Left cardiac atrium (tissue), 4 donors: Measurements from ENCODE around the gene USP26. TPM values are rescaled to one million over a fixed set of nuclear protein-coding genes. Genes with fewer than 3 reads are reported as not detected.
"Not testable (repeated sequence)": the region's sequence is repeated elsewhere in the genome, so short reads cannot be mapped to it uniquely, and the experiment has no call there.

Experiments
- ATAC-seq, 2 donors: fragments of 200-7000 bp; cut with Tn5 transposase; one replicate each; pipeline ENCODE4 v1.9.1; 2020; ENCODE audit warnings: mild to moderate bottlenecking in 2 of 2, moderate library complexity in 2 of 2
- DNase-seq: peaks from one replicate; pipeline ENCODE4 v3.0.0-alpha.2; 2020
- intact Hi-C, 2 donors: fragments of 100-400 bp; cut with DNase I; formaldehyde crosslinking; loops; one replicate each; pipeline versions ENCODE4 v1.14.1 to v1.15.1; 2022 to 2023
- total RNA-seq, 2 donors: library from RNA; stranded (reverse); fragmentation: NEBNext Ultra II Directional; extraction: Animal tissue kit (Norgen Biotek cat#: 25700); gene quantifications; one replicate each; pipeline ENCODE4 v1.2.1, GENCODE V29; 2021
- donor health status: DM: no; HTN: yes; CAD: no.
- donor health status: DM: no; HTN: yes; CAD: no; lungs with severe emphysema.
- donor health status: DM: yes; HTN: yes; CAD: no.
- donor health status: Dilated cardiomyopathy.

USP26 gene
- total RNA-seq, 2 donors from 2014 or later: not detected

DNA sequence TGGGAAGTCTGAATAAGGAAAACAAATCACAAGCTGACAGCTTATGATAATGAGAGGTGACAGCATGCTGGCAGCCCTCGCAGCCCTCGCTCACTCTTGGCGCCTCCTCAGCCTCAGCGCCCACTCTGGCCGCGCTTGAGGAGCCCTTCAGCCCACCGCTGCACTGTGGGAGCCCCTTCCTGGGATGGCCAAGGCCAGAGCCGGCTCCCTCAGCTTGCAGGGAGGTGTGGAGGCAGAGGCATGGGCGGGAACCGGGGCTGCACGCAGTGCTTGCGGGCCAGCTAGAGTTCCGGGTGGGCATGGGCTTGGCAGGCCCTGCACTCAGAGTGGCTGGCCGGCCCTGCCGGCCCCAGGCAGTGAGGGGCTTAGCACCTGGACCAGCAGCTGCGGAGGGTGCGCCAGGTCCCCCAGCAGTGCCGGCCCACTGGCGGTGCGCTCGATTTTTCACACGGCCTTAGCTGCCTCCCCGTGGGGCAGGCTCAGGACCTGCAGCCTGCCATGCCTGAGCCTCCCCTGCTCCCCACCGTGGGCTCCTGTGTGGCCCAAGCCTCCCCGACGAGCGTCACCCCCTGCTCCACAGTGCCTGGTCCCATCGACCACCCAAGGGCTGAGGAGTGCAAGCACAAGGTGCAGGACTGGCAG lies 52.6 kb downstream of the USP26 start:
- ATAC-seq, intact Hi-C loops, DNase-seq: not testable (repeated sequence)

DNA sequence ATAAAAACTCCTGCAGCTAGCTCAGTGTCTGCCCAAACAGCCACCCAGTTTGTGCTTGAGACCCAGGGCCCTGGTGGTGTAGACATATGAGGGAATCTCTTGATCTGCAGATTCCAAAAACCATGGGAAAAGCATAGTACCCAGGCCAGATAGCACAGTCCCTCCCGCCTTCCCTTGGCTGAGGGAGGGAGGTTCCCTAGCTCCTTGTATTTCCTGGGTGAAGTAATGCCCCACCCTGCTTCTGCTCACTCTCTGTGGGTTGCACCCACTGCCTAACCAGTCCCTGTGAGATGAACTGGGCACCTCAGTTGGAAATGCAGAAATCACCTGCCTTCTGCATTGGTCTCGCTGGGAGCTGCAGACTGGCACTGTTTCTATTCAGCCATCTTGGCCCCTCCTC lies 54.6 kb downstream of the USP26 start:
- ATAC-seq (no peak), DNase-seq (no peak)
- intact Hi-C loops: no loop called here

DNA sequence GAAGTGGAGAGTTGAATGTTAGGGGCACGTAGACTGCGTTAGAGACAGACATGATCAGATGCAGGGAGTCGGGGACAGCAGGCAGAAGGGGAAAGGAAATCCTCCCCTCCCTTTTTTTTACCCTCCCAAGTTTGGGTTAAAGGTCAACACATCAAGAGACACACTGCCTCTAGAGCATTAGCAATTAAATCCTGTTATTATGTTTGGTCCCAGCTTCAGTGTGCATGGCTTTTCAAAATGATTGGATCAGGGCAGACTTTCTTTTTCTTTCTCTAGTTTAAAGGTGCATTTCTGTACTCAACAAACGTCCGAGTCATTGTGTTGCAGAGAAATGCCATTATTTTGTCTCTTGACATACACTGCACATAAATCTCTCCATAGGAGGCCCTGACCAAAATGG lies 63.9 kb downstream of the USP26 start:
- no peak for ATAC-seq
- no peak for DNase-seq
- intact Hi-C loops: no loop called here

DNA sequence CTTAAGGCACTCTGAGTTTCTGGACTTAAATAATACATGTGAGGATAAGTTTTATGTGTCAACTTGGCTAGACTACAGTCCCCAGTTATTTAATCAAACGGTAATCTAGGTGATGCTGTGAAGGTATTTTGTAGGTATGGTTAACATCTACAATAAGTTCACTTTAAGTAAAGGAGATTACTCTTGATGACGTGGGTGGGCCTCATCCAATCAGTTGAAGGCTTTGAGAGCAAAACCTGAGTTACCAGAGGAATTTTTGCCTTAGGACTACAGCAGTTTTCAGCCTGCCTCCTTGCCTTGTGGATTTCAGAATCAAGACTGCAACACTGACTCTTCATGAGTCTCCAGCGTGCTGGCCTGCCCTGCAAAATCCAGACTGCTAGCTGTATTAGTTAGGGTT lies 78.7 kb downstream of the USP26 start:
- intact Hi-C loops: no loop called here
- no peak for ATAC-seq
- no peak for DNase-seq

DNA sequence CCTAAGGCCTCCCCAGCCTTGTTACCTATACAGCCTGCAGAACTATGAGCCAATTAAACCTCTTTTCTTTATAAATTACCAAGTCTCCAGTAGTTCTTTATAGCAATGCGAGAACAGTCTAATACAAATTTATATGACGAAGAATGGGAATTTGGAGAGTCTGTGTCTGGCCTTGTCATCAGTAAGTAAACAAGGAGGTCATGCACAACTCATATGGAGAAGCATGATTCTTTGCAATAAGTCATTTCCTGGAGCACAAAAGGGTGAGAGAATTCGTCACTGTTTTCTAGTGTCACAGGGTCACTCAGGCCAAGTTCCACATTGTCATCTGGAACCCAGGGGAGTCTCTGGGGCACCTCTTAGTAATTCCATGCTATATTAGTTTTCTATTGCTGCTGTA lies 89.5 kb downstream of the USP26 start:
- no peak for ATAC-seq
- intact Hi-C loops: no loop called here
- DNase-seq: no peak

DNA sequence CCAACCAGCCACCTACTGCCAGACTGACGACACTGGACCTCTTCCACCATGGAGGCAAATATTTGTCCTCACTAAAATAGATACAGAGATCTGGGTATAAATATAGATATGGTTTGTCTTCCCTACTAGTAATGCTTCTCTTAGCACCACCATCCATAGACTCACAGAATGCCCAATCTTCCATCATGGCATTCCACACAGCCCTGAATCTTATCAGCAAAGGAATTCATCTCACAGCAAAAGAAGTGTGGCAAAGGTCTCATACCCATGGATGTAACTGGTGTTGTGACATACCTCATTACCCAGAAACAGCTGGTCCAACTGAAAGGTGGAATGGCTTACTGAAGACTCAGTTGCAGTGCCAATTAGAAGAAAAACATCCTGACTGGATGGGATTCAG lies 91.3 kb downstream of the USP26 start:
- DNase-seq (no peak), ATAC-seq (no peak)
- intact Hi-C loops: no loop called here

DNA sequence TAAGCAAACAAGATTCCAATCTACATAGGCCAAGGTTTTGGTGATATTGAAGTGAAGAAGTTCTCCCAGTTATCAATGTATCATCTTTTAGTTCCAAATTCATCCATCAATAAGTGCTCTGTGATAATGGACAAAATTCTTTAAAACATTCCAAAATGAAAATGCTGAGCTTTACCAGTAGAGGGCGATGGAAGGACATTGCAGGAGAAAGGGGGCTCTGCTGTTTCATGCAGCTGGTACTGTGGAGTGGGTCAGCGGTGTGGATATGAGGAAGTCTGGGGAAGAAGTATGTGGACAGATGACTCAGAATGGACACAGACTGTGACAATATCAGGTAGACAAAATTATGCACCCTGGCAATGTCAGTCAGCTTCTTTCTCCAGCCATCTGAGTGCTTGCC lies 91.9 kb downstream of the USP26 start:
- ATAC-seq: no peak
- intact Hi-C loops: no loop called here
- DNase-seq: no peak

DNA sequence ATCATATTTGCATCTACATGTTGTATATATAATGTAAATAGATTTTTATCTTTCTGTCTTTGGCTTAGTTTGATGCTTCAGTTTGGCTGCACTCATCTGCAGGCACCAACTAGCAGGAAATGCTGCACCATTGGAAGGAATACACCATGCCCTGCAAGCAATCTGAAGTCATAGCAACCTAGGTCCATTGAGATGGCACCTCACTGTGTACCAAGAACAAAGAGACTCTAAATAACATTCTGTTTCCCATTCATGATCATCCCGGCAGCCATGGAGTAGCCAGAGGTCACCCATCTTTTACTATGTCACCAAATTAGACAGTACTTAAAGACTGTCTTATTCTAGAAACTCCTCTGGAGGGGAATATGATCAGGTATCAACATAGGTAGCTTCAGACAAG lies 97.7 kb downstream of the USP26 start:
- intact Hi-C loops: no loop called here
- ATAC-seq (no peak), DNase-seq (no peak)

DNA sequence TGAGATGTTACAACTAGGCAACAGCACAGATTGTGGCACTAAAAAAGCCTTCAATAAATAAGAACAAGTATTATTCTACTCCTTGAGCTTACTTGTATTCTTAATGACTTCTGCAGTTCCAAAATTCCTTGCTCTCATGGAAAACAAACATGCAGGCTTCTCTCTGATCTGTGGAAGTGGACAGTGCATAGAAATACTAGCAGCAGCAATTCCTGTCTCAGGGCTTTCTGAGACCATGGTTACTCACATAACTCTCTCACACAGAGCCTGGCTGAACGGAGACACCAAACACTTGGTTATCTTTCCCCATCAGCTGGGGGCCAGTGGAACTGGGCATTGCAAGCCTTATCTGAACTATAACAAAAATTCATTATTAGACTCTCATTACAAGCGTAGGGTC lies 106.1 kb downstream of the USP26 start:
- ATAC-seq (no peak), DNase-seq (no peak)
- intact Hi-C loops: no loop called here

DNA sequence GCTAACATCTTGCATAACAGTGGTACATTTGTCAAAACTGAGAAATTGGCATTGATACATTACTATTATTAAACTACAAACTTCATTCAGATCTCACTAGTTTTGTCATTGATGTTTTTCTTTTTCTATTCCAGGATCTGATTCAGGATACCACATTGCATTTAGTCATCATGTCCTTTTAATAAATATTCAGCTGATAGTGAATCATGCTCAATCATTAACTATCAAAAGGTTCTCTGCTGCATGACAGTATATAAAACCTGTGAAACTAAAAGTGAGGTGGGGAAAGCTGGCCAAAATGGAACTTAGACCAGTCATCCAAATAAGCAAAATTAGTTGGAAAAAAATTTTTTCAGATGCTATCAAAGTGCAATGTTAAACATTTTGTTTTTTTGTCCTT lies 110.4 kb downstream of the USP26 start:
- ATAC-seq (no peak), DNase-seq (no peak)
- intact Hi-C loops: no loop called here

DNA sequence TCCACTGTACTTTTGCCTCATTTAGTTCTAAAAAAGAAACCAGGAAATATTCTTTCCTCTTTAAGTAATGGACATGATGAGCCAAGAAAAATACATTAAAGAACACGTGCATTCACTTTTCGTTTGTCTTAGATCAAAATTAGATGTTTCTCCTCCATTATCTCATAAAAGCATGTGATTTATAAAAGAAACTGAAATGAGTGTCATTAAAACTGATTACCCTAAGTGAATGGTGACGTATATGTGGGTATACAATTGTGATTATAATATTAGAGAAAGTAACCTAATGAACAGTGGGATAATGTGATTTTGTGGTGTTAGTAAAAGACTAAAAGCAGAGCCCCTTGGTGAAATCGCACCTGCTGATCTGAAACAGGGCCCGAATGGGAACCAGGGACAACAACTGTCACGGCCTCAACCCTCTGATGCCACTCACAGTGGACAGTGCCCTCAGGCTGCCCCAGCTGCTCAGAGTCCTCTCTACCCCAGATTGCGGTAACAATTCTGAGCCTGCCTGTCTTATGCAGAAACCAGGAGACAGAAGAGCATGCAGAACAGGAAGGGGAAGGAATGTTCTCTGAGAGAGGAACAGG lies 112.8 kb downstream of the USP26 start:
- DNase-seq (no peak), ATAC-seq (no peak)
- intact Hi-C loops: no loop called here

DNA sequence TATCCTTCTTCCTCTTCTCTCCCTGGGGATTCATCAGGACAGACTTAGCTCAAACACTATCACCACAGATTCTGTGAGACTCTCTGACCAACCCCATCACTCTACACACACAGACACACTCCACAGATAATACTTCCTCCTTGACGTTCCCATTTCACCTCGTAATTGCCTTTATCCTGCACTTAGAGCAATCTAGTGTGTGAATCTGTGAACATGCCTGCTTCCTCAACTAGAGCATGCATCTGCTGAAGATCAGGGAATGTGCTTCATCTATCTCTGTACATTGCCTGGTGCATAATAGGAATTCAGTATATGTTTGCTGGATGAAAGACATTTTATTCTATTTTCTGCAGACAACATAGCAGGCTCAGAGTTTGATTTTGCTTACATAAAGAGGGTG lies 113.4 kb downstream of the USP26 start:
- intact Hi-C loops: no loop called here
- ATAC-seq: no peak

DNA sequence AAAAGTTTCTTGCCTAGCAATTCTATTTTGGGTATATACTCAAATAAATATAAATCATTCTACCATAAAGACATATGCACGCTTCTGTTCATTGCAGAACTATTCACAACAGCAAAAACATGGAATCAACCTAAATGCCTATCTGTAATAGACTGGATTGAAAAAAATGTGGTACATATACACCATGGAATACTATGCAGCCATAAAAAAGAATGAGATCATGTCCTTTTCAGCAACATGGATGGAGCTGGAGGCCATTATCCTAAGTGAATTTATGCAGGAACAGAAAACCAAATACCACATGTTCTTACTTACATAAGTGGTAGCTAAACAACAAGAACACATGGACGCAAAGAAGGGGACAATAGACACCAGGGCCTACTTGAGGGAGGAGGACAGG lies 116.9 kb downstream of the USP26 start:
- ATAC-seq, intact Hi-C loops, DNase-seq: not testable (repeated sequence)

More for the DNA sequence above, 113.4 kb downstream of the USP26 start:
- DNase-seq: no peak

Other genes with a start within 250 kb of the USP26 start
- under 1 TPM; 0.06 to 0.26 TPM for gene HS6ST2, start 138.5 kb downstream of the USP26 start, total RNA-seq
- gene TFDP3, start 121.2 kb upstream of the USP26 start, total RNA-seq: not detected